ENCODE results near the gene OSBPL1A.

- TF ChIP-seq CTCF (IDR thresholded peaks at IDR 0.05; ENCODE audit: insufficient read depth, low read length) (no peak), POLR2AphosphoS5 (IDR thresholded peaks at IDR 0.05; ENCODE audit: low read depth) (no peak), REST (IDR thresholded peaks at IDR 0.05; ENCODE audit: insufficient replicate concordance, low read depth) (no peak), GABPA (IDR thresholded peaks at IDR 0.05; ENCODE audit: low read depth) (no peak)
These were observed 209.9 kb downstream of the OSBPL1A start for GRCh38 chr18:24187689-24188088.

All from HL-60 (cell line).